ENCODE results near the gene TUBA4B.

TUBA4B gene

GRCh38 chr2:219214141-219214540, 38.9 kb upstream of the TUBA4B start:
- H3K4me3 ChIP-seq (replicated peaks; ENCODE audit: low read depth, low read length): no peak overlapping the region
- TF ChIP-seq CTCF (IDR thresholded peaks at IDR 0.05; ENCODE audit: low read depth, low read length, missing control alignments): no peak
- no peak for DNase-seq (ENCODE audit: extremely low read depth, low read depth)

GRCh38 chr2:219214786-219215185, 38.3 kb upstream of the TUBA4B start:
- no peak for DNase-seq (ENCODE audit: extremely low read depth, low read depth)
- H3K4me3 ChIP-seq (replicated peaks; ENCODE audit: low read depth, low read length): no peak overlapping the region
- TF ChIP-seq CTCF (IDR thresholded peaks at IDR 0.05; ENCODE audit: low read depth, low read length, missing control alignments): no peak

GRCh38 chr2:219215871-219216534, 37.0 kb upstream of the TUBA4B start:
- no peak for TF ChIP-seq CTCF (IDR thresholded peaks at IDR 0.05; ENCODE audit: low read depth, low read length, missing control alignments)
- no peak overlapping the region for H3K4me3 ChIP-seq (replicated peaks; ENCODE audit: low read depth, low read length)
- DNase-seq (ENCODE audit: extremely low read depth, low read depth): no peak

GRCh38 chr2:219216535-219216915, 36.5 kb upstream of the TUBA4B start:
- no peak for TF ChIP-seq CTCF (IDR thresholded peaks at IDR 0.05; ENCODE audit: low read depth, low read length, missing control alignments)
- no peak for DNase-seq (ENCODE audit: extremely low read depth, low read depth)
- H3K4me3 ChIP-seq (replicated peaks; ENCODE audit: low read depth, low read length): no peak overlapping the region

- TF ChIP-seq CTCF (IDR thresholded peaks at IDR 0.05; ENCODE audit: low read depth, low read length, missing control alignments): no peak
- H3K4me3 ChIP-seq (replicated peaks; ENCODE audit: low read depth, low read length): peak overlapping the region; percentile 60
- no peak for DNase-seq (ENCODE audit: extremely low read depth, low read depth)
Observed at GRCh38 chr2:219218217-219218731, 34.8 kb upstream of the TUBA4B start.

- peak within 1 kb of the TSS; percentile 60 for H3K4me3 ChIP-seq (replicated peaks; ENCODE audit: low read depth, low read length)
- no peak for DNase-seq (ENCODE audit: extremely low read depth, low read depth)
- no peak for TF ChIP-seq CTCF (IDR thresholded peaks at IDR 0.05; ENCODE audit: low read depth, low read length, missing control alignments)
Observed at GRCh38 chr2:219218732-219219701, 34.0 kb upstream of the TUBA4B start, which contains the start of gene ABCB6. TSS of gene ABCB6 (minus strand) at chr2:219218958. CDS start at chr2:219218673, 285 bp downstream.

Measured in HFF-Myc (cell line).